HepG2 (cell line): ENCODE data around the gene LGI1.

ENCODE experiments used
- CTCF ChIP-seq: sonication (generic); formaldehyde crosslinking; IDR thresholded peaks from 2 replicates; pipeline ENCODE4 v1.5.0; 2020; ENCODE audit warnings: mild to moderate bottlenecking, missing genetic modification reagents, moderate library complexity
- DR1 ChIP-seq: sonication (generic); formaldehyde crosslinking; IDR thresholded peaks from 2 replicates; pipeline ENCODE4 v1.8.0; 2021; ENCODE audit warnings: mild to moderate bottlenecking, missing genetic modification reagents, inconsistent platforms
- GLI4 ChIP-seq: sonication (generic); formaldehyde crosslinking; IDR thresholded peaks from 2 replicates; pipeline ENCODE4 v1.5.1; 2020; ENCODE audit warnings: missing genetic modification reagents, mild to moderate bottlenecking, moderate library complexity, borderline replicate concordance
- THAP7 ChIP-seq: sonication (generic); formaldehyde crosslinking; IDR thresholded peaks from 2 replicates; pipeline ENCODE4 v1.8.1; 2023; ENCODE audit warnings: mild to moderate bottlenecking, missing genetic modification reagents
- ZNF121 ChIP-seq: sonication (generic); formaldehyde crosslinking; IDR thresholded peaks from 2 replicates; pipeline ENCODE4 v1.5.0; 2020; ENCODE audit warnings: mild to moderate bottlenecking, missing genetic modification reagents
- ZNF224 ChIP-seq: sonication (generic); formaldehyde crosslinking; IDR thresholded peaks from 2 replicates; pipeline ENCODE4 v1.5.0; 2020; ENCODE audit warnings: mild to moderate bottlenecking, missing genetic modification reagents
- ZNF850 ChIP-seq: sonication (generic); formaldehyde crosslinking; conservative IDR thresholded peaks from 2 replicates; pipeline ENCODE4 v1.9.0; 2021; ENCODE audit warnings: mild to moderate bottlenecking, missing genetic modification reagents

- TF ChIP-seq DR1 (CRISPR knock-in tag) (no peak), CTCF (CRISPR knock-in tag) (no peak), THAP7 (CRISPR knock-in tag) (no peak), GLI4 (CRISPR knock-in tag) (no peak), ZNF850 (CRISPR knock-in tag) (no peak), ZNF224 (CRISPR knock-in tag) (no peak), ZNF121 (CRISPR knock-in tag) (no peak)
Measured at GRCh38 chr10:93755443-93756116, 2.2 kb upstream of the LGI1 start.
